RWPE1 (cell line): Measurements from ENCODE around the gene KY.

Experiments
- CTCF ChIA-PET: fragments of 350-600 bp; sonication (Branson Sonifier 250); formaldehyde crosslinking; extraction: SDS; loops from one replicate; lab custom pipeline; 2021; lab: Yijun Ruan, JAX
- POLR2A ChIA-PET: fragments of 400-600 bp; formaldehyde crosslinking; extraction: SDS; loops from one replicate; lab custom pipeline; 2020; ENCODE audit warnings: antibody characterized with exemption; ENCODE audit not compliant: low non-redundant PET; lab: Yijun Ruan, JAX
- DNase-seq: peaks from one replicate; pipeline ENCODE4 v3.0.0; 2012; ENCODE audit warnings: low spot score
- H3K27ac ChIP-seq: fragments of 450-650 bp; 2 replicates; pipeline ENCODE4 v1.5.1; 2017
- TF ChIP-seq, protein P1 (sequence below): fragments of 450-650 bp; conservative IDR thresholded peaks from 2 replicates; pipeline ENCODE4 v1.5.1; 2017; ENCODE audit warnings: low read depth, mild to moderate bottlenecking

KY gene

DNA sequence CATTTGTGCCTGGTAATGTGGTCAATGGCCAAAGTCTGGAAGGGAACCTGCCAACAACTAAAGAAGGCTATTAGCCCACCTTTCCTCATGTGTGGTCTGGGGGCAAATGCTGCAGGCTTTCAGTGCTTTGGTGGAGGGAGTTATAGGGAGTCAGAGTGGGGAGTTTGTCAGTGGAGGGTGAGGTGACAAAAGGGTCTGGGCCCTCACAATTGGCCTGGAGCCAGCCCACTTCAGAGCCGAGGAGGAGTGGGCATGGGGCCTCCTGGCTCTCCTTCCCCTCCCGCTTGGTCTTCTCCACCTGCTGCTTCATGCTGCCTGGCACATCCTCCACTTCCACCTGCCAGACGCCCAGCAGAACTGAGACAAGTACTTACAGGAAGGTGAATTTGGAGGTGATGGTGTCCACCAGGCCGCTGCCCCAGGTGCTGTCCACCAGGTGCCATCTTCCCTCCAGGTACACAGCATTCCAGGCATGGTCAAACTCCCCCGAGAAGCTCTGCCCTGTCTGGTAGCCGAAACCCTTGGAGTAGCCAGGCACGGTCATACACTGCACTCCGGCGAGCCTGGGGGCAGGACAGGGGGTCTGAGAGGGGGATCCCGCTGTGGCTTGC, 40.9 kb downstream of the KY start:
- no peak for DNase-seq
- no peak overlapping the region for H3K27ac ChIP-seq
- TF ChIP-seq, protein P1, sequence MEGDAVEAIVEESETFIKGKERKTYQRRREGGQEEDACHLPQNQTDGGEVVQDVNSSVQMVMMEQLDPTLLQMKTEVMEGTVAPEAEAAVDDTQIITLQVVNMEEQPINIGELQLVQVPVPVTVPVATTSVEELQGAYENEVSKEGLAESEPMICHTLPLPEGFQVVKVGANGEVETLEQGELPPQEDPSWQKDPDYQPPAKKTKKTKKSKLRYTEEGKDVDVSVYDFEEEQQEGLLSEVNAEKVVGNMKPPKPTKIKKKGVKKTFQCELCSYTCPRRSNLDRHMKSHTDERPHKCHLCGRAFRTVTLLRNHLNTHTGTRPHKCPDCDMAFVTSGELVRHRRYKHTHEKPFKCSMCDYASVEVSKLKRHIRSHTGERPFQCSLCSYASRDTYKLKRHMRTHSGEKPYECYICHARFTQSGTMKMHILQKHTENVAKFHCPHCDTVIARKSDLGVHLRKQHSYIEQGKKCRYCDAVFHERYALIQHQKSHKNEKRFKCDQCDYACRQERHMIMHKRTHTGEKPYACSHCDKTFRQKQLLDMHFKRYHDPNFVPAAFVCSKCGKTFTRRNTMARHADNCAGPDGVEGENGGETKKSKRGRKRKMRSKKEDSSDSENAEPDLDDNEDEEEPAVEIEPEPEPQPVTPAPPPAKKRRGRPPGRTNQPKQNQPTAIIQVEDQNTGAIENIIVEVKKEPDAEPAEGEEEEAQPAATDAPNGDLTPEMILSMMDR = no peak
- ChIA-PET CTCF (no interaction called here), POLR2A (no interaction called here)

DNA sequence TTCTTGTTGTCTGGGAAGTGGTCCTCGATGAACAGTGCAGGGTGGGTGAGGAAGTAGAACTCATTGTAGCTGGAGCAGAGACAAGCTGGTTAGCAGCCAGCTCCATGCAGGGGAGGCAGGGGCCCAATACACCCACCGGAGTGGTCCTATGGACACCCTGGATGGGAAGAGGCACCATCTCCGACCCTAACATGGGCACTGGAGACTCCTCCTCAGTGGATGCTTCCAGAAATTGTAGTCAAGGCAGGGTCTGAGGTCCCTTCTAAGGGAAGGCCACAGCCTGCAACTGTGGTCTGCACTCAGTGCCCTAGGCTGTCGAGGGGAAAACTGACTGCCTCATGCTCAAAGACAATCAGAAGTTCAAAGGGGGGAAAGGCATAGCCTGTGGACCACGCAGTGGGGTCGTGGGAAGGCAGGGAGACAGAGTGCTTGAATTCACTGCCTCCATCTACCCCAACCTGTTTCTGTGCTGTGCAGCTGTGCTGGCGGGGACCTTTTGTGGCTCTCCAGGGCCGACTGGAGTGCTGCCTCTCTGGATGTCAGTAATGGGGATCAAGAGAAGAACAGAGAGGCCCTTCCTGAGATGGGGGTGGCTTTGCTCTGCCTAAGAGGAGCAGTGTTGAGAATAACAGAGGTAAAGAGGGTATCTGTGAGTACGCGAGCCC, 41.9 kb downstream of the KY start:
- TF ChIP-seq, protein P1 = no peak
- no peak overlapping the region for H3K27ac ChIP-seq
- DNase-seq = no peak
- POLR2A ChIA-PET = no interaction called here
- CTCF ChIA-PET = interaction anchor here (0.6 kb wide), 1 partner anchor 657 kb away, joined by 6 read pairs; no protein-coding TSS in a partner anchor

DNA sequence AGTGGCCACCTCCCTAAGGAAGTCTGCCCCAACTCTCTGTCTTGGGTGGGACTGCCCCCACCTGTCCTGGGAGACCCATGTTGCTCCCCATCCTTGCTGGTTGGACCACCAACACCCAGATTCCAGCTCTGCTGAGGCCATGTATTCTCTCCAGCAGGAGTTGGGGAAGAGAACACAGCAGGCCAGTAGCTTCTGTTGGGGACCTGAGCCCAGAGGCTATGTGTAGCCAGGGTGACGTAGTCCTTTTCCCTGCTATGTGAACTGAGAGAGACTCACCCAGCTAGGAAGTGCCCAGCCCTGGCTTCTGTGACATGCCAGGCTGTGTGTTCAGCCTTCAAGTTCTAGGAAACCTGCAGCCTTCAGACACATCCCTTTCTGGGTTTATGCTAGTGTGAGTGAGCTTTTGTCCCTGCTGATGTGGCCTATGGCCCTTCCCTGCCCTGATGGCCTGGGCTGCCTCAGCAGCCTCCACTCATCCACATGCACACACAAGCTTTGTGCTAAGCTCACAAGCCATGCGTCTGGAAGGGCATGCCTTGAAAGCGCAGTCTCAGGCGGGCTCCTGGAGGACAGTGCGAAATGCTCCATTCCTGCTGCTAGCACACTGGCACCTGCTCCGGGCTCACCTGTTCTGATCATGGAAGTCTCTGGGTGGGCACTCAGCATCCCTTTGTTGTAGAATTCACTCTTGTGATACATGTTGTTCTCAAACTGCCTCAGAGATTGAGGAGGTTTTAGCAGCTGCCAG, 42.6 kb downstream of the KY start:
- ChIA-PET POLR2A (no interaction called here), CTCF (interaction anchor here (0.6 kb wide), 1 partner anchor 658 kb away, joined by 6 read pairs; no protein-coding TSS in a partner anchor)
- DNase-seq = no peak
- TF ChIP-seq, protein P1 = no peak
- no peak overlapping the region for H3K27ac ChIP-seq

DNA sequence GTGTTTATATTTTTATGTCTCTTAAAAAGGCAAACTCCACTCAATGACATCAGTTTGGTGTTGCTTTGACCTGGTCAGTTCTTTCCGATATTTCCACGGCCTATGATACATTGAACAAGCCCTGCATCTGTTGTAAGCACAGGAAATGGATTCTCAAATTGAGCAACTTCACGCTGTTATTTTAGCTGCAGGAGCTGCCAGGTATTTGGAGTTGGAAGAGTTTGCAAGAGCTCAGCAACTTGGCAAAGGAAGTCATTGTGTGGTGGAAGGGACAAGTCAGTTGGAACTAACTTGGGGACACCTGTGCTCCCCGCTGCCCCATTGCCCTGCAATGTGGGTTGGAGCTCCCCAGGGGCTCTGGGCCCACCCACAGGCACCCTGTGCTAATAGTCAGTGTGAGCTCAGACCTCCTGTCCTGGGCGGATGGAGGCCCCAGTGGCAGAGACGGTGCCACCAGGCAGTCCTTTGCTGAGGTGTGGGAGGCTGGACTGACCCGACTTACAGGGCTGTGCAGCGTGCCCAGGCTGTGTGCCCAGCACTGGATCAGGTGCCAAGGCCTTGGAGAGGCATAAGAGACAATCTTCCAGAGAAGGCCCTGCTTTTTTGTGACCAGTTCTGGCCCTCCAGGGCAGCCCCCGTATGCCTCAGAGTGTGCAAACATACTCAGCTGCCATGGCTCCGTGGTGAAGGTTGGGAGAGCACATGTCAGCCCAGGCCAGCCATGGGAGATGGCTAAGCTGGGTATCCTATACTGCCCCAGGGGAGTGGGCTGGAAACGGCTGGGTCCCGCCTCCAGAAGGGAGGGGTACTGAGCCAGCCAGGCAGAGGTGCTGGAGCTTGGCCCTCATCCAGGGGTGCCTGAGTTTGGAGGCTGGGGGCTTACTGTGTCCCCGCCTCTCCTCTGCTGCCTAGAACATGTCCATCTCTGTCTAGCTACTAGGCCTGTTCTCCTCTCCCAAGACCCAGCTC, 43.5 kb downstream of the KY start:
- no peak for DNase-seq
- ChIA-PET POLR2A (no interaction called here), CTCF (no interaction called here)
- TF ChIP-seq, protein P1 = no peak
- no peak overlapping the region for H3K27ac ChIP-seq

DNA sequence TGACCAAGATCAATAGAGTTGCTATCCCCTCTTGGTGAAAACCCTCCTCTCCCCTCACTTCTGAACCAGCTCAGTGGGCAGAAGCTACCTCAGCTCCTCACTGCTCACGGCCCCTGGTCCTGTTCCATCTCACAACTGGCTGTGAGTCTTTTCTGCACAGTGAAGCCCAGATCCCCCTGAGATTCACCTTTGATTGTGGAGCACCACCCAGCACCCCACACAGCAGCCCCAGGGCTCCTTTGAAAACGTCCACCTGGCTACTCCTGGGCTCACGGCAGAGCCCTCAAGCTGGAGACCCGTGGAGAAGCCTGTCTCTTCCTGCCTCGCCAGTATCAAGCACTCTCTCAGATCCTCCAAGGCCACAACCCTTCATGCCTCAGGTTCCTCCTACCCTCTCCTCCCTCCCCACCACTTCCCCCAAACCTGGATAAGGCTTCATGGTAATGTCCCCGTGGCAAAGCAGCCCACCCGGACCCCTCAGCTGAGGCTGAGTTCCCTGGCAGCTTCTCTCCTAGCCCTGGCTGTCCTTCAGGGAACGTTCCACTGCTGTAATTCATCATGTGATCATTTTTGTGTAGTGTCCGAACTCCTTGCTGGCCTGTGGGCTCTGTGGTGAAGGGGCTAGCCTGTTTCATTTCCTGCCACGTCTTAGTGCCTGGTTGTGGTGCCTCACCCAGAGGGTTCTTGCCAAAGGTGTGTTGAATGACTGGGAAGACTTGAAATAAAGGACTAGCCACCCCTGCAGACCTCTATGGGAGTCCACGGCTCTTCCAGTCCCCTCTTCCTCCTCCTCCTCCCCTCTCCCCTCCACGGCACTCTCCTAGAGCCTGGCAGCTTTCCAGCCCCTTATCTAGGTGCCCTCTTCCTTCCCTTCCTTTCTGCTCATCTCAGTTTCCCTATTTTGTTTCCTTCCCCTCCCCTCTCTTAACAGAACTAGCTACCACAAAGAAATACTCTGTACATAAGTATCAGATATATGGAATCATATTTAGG, 44.5 kb downstream of the KY start:
- TF ChIP-seq, protein P1 = no peak
- ChIA-PET POLR2A (no interaction called here), CTCF (no interaction called here)

More for the DNA sequence above, 44.5 kb downstream of the KY start:
- DNase-seq = no peak
- no peak overlapping the region for H3K27ac ChIP-seq
